ENCODE measurements around the gene FITM1.

DNA sequence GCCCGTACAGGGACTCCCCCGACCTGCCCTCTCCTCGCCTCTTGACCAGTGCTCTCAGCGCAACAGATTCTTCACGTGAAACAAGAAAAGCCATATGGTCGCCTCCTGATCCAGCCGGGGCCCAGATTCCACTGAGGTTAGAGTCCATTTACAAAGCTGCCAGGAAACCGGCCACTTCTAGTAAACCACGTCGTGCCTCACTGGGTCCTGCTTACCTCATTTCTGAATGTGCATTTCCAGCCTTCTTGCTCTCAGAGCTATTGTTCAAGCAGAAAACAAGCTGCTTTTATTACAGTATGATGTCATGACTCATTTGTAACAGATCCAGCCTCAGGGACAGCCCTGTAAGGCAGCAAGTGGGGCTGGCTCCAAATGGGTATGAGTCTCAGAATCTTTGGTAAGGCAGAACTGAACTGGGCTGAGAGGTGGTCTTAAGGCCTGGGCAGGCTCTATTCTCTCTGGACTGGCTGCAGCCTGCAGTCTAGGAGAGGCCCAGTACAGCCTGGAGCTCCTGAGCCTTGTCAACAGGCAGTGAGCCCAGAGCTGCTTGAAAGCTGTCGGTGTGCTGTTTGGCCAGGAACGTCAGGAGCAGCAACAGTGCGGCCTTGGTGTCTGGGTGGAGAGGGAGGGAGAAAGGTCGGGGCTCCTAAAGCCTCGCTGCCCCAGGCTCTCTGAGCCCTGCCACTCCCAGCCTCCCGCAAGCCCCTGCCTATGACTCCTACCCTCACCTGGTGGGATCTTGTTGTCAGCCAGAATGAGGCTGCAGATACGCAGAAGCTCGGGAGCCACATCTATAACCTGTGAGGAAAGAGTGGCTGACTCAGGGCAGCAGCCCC lies 49.7 kb downstream of the FITM1 start:
- TF ChIP-seq, protein P1, sequence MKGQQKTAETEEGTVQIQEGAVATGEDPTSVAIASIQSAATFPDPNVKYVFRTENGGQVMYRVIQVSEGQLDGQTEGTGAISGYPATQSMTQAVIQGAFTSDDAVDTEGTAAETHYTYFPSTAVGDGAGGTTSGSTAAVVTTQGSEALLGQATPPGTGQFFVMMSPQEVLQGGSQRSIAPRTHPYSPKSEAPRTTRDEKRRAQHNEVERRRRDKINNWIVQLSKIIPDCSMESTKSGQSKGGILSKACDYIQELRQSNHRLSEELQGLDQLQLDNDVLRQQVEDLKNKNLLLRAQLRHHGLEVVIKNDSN (IDR thresholded peaks at IDR 0.05), result no peak
- TF ChIP-seq FOXM1 (IDR thresholded peaks at IDR 0.05; ENCODE audit: borderline replicate concordance, low read depth) (no peak), CREB1 (IDR thresholded peaks at IDR 0.05; ENCODE audit: low read depth) (peak; percentile 66; the same call in 1 of the 2 replicates), EGR1 (IDR thresholded peaks at IDR 0.05) (no peak)

Measured in Ishikawa (cell line).